ENCODE results near the gene CD82.

The CD82 gene

DNA sequence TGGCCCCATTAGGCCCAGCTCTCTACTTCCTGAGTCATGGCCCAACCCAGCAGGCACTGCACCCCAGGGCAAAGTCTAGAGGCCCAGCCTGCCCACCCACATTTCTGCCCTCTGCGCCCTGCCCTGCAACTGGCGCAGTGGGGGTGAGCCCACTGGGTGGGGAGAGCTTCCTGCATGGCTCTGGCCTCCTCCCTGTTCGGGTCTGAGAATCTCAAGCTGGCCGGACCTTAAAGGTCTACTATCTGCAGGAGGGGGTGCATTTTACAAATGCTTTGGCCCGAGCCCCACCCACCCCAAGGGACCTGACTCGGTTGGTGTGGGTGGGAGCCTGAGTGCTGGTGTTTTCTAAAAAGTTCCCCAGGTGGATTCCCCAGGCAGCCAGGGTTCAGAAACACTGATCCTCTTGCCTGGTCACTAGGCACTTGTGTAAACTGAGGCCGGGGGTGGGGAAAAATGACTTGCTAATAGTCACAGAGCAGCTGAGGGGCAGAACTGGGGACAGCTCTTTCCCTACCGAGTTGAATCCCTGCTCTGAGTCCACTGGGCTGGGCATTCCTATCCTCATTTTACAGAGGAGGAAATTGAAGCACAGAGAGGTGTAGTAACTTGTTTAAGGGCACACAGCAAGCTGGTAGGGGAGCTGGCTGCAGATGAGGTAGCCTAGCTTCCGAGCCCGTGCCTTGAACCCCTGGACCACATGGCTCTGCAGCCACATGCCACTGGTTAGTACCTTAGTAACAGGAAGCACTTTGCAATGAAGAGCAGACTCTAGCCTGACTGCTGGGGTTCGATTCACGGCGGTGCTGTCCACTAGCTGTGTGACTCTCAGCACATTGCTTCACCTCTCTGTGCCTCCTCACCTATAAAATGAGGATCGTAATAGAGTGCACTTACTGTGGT lies 36.3 kb downstream of the CD82 start:
- no peak for DNase-seq (ENCODE audit: low read depth in 2 of 2)

DNA sequence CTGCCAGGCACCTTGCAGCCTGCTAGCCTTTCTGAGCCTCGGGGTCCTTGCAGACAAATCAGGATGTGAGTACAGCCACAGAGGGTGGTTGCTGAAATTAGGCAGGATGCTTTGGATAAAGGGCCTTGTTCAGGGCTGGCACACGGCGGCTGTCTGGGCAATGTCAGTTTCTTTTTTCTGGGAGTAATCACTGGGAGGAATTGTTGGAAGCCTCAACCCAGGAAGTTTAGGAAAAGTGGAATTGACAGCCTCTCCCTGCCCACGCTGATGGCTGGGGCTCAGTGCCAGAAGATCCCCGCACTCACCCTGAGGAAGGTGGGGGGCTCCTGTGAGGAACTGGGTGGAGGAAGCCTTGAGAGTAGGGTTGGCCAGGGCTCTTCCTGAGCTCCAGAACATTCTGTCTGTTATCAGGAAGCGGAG lies 37.4 kb downstream of the CD82 start:
- no peak for DNase-seq (ENCODE audit: low read depth in 2 of 2)

DNA sequence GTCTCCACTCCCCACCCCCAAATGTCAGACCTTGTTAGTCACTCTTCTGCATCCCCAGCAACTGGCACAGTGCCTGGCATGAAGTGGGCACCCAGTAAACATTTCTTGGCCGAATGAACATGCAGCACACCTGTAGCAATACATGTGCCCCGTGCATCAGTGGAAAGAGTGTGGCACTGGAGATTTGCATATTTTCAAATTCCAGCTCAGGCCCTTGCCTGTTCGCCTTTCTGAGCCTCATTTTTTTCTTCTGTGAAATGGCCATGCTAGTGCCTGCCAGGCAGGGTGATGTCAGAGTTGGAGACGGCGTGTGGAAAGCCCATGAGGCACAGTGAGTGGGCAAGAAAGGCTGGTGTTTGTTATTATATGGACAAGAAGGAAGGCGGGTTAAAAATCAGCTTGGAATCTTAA lies 38.7 kb downstream of the CD82 start:
- DNase-seq (ENCODE audit: low read depth in 2 of 2): no peak

DNA sequence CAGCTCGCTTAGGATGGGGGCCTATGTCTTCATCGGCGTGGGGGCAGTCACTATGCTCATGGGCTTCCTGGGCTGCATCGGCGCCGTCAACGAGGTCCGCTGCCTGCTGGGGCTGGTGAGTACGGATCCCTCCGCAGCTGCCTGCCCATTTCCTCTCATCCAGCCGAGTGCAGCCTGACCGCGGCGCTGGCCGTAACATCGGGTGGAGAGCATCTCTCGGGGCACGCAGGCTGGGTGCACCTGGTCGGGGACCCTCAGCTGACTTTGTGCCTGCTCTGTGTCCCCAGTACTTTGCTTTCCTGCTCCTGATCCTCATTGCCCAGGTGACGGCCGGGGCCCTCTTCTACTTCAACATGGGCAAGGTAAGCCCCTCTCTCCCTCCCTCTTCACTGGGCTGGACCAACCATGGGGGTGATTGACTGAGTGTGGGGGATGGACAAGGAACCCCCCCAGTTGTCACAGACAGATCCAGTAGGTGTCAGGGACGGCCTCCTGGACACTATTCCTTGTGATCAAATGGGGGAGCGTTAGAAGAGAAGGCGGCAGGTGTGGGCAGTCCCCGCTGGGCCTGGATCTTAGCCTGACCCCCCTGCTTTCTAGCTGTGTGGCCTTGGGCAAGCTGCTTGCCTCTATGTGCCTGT lies 39.7 kb downstream of the CD82 start:
- no peak for DNase-seq (ENCODE audit: low read depth in 2 of 2)

DNA sequence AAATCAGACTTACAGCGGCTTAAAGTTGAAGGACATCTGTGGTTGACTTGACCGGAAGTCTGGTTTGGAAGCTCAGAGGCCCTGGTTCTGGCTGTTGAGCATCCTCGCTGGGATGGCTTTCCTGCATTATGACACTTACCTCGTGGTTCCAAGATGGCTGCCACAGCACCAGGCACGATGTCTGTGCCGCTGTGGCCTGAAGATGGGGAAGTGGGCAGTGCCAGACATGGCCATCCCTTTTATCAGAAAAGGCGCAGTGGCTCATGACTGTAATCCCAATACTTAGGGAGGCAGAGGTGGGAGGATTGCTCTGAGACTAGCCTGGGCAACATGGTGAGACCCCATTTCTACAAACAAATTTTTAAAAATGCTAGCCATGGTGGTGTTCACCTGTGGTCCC lies 40.5 kb downstream of the CD82 start:
- no peak for DNase-seq (ENCODE audit: low read depth in 2 of 2)

DNA sequence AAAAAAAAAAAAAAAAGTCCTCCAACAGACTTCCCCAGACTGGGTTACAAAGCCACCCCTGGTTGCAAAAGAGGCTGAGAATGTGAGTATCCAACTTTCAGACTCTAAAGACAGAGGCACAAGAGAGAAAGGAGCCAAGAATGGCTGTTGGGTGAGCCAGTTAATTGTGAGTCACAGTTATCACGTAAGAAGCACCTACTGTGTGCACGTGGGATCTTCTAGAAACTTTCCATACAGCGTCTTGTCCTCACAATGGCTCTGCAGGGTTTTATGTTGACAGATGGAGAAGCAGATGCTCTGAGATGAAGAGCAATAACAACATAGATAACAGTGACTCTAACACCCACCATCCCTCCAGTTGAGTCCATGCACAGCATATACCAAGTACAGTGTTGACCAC lies 41.0 kb downstream of the CD82 start:
- no peak for DNase-seq (ENCODE audit: low read depth in 2 of 2)

DNA sequence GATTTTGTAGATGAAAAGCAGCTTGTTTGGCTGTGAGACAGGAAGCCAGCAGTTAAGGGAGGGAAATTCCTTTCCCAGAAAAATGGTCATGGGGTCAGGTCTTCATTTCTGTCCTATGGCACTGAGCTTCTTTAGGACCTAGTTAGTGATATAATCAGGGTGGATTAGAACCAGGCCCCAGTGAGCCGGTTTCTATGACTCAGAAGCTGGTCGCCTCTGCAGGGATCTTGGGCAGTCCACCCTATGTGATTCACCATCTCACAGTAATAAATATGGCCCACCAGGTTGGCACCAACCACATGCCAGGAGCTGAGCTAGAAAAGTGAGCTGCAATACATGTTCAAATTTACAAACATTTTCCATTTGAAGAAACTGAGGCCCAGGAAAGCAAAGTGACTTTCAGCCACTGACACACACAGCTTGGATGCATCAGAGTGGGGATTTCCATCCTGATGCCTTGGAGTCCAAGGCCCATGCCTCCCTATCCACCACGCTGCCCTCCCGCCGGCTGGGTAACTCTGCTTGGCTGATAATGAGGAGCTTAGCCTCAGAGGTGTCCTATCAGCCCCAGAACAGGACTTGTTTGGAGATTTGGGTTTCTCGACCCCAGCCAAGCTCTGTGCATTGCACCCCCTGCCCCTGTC lies 42.0 kb downstream of the CD82 start:
- no peak for DNase-seq (ENCODE audit: low read depth in 2 of 2)

DNA sequence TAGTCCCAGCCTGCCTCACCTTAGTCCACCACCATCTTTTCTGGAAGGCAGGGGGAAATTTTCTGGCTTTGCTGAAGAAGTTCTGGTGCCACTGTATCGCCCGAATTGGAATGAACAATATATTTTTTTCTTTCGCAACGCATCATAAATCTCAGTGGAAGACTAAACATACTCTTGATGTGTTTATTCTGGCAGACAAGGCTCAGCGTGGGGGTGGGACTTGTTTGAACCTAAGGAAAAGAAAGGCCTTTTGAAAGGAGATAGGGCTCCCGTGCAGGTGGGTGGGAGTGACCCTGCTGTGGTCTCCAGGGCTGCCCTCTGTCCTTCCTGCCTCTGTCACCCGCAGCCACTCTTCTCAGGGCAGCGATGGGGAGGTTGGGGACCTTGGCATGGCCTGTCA lies 42.5 kb downstream of the CD82 start:
- no peak for DNase-seq (ENCODE audit: low read depth in 2 of 2)

DNA sequence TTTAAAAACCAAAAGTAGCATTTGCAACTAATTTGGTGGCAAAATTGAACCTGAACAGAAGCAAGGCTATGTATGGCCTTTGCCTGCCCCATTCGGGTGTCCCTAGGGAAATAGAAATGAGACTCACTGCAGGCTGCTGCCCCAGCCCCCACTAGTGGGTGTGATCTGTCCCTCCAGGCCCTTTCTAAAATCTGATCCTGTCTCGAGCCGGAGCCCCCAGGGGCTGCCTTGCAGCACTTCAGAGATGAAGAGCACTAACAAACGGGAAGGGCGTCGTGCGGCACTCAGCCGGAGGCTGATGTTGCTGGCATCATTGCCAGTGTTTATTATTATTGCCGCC lies 43.2 kb downstream of the CD82 start:
- DNase-seq (ENCODE audit: low read depth in 2 of 2): no peak

DNA sequence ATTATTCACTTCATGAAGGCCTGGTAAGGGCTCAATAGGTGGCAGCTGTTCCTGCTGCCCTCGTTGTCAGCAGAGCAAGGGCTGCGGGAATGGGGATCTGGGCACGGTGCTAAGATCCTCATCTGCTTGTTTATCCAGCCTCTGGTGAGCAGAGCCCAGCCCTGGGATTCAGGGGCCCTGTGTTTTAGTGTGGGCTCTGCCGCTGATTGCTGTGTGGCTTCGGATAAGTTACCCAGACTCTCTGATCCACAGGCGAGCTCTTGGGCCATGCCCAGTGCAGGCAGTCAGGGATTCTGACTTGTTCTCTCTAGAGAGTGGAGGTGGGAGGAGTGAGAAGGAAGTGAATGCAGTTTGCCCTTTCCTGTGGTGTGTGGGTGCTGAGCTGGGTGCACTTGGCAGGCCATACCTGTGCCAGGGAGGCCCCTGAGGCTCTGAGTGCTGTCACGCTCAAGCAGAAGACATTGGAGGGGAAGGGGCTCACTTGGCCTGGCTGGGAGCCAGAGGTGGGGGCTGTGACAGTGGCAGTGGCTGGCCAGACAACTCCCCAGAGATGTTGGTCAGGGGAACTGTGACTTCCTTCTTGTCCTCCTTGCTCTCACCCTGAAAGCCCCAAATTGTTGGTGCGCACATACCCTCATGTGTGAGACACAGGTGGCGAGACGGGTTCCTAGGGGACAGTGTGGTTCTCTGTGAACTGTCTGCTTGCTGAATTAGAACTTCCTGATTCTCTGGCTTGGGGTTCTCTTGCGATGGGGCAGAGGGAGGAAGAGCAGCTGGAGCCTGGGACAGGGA lies 43.7 kb downstream of the CD82 start:
- DNase-seq (ENCODE audit: low read depth in 2 of 2): no peak

DNA sequence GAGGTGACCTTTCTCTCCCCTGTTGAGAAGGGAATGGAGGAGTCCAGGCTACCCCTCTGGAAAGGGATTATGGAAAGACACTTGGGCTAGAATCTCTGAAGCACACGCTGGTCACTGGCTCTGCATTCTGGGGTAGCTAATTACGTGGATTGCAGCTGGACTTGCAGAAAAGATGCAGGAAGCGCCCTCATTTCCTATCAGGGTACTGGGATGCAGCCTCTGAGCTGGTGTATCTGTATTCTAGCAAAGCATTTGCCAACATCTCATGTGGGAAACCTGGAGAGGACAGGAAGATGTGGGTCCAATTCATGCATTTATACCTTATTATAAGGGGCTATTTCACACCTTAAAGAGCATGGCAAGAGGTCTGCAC lies 44.3 kb downstream of the CD82 start:
- DNase-seq (ENCODE audit: low read depth in 2 of 2): no peak

DNA sequence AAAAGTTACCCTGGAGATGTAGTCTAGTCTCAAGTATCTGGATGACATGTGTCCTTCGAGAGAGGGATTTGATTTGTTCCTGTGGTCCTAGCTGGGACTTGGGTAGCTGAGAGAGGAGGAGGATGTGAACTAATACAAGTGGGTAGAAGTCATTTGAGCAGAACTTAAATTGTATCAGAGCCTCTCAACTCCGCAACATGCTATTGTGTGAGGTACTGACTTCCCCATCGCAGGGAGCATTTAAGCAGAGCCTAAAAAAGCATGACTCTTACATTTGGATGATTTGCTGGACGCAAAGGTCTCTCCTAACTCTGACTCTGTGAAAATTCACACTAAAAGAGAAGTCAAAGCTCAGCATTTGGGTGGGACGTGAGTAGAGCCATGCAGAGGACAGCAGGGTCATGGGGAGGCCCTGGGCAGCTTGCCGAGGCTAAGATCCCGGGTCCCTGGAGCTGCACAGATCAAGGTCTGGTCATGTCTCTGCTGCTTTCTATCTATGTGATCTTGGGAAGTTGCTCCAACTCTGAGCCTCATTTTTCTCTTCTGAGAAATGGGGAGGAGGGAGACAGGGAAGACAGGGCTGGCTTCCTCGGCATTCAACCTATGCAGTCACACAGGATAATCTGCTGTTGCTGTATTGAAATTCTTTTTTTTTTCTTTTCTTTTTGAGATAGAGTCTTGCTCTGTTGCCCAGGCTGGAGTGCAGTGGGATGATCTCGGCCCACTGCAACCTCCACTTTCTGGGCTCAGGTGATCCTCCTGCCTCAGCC lies 44.9 kb downstream of the CD82 start:
- no peak for DNase-seq (ENCODE audit: low read depth in 2 of 2)

DNA sequence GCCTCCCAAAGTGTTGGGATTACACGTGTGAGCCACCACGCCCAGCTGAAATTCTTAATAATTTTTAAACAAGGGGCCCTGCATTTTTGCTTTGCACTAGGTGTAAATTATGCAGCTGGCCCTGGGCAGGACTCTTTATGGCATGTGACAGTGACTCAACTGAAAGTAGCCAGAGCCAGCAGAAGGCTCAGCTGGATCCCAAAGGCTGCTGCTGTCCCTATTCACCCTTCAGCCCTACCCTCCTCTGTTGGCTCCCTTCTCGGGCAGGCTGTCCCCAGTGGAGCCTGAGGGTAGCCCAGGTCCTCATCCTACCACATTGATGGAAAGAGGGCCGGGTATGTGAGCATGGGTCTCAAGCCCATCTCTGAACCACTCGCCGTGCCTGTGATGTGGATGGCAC lies 45.6 kb downstream of the CD82 start:
- DNase-seq (ENCODE audit: low read depth in 2 of 2): no peak

DNA sequence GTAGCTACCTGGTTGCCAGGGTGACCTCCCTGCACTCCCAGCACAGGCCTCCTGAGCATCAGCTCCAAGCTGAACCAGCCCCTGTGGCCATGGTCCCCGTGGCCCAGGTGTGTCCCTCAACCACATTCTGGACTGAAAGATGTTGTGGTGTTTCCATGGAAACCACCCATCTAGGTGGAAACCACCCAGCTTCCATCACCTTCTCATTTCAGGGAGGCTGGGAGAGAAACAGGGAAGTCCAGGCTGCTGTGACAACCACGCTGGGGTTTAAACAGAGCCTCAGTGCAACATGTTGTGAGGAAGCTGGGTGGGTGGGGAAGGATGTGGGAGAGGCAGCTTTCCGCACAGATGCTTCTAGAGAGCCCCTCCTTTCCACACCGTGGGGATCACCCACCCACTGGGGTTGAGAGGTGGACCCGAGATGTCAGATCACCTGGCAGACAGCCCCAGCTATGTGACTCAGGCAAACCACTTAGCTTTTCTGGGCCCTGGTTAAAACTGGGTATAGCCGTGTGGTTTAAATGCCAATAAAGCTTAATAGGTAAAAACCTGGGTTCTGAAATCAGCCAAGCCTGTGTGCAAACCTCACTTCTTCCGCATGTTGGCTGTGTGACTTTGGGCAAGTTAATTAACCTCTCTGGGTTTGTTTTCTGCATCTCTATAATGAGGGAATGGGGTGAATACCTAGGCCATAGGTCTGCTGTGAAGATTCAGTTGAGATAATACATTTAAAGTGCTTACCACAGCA lies 46.4 kb downstream of the CD82 start:
- peak; percentile 35 to 37 for DNase-seq (ENCODE audit: low read depth in 2 of 2)

DNA sequence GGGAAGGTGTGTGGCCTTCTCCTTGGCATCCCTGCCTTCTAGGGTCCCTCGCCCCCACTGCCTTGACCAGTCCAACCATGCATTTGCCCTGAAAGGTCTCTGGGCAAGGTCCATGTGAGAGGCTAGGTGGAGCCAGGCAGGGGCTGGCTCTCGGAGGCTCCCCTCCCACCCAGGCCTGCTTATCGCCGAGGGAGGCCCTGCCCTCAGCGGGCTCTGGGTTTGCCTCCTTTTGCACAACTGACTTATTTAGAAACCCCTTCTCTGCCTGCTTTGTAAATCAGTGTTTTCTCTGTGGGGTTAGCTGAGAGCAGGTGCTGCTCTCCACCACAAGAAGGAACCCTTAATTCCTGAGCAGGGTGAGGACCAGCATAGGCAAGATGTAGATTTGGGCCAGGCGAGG lies 47.7 kb downstream of the CD82 start:
- DNase-seq (ENCODE audit: low read depth in 2 of 2): no peak

DNA sequence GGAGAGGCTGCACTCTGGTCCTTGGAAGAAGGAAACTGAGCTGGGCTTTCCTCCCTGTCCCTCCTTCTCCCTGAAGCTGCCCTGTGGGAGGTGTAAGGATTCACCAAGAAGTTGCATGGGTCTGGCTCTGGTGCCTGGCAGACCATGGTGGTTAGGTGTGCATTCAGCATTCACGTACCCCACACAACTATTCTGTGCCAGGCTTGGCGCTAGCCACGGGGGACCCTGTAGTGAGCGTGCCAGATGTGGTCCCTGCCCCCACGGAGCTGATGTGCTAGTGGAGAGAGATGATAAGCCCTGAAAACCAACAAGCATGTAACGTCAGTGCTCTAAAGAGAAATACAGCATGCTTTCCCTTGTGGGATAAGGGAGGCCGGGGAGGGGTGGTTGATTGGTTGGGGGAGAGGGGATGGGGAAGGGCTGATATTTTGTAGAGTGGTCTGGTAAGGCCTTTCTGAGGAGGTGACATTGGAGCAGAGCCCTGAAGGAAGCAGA lies 48.9 kb downstream of the CD82 start:
- no peak for DNase-seq (ENCODE audit: low read depth in 2 of 2)

DNA sequence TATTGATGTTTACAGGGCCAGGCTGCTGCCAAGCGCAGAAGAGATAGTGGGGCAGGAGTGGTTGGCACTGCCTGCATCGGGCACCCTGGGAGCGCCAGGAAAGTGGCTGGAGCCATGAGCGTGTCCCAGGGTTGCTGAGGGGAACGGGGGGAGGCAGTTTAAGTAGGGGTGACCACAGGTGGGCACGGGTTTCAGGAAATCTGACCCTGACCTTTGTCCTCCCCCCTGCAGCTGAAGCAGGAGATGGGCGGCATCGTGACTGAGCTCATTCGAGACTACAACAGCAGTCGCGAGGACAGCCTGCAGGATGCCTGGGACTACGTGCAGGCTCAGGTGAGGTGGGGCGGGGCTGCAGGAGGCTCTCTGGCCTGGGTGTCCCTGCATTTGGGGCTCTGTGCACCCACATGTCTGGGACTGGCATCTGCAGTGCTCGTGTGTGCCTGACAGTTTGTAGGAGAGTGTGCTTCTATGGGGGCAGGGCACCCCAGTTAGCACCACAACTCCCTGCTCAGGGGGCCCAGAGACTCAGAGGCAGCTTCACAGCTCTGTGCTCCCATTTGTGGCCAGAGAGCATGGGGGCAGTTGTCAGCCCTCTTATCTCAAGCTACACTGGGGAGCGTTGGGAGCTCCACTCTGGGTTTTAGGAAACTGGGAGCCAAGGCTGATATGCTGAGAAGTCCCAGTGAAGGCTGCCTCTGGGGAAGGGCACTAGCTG lies 49.7 kb downstream of the CD82 start:
- no peak for DNase-seq (ENCODE audit: low read depth in 2 of 2)

DNA sequence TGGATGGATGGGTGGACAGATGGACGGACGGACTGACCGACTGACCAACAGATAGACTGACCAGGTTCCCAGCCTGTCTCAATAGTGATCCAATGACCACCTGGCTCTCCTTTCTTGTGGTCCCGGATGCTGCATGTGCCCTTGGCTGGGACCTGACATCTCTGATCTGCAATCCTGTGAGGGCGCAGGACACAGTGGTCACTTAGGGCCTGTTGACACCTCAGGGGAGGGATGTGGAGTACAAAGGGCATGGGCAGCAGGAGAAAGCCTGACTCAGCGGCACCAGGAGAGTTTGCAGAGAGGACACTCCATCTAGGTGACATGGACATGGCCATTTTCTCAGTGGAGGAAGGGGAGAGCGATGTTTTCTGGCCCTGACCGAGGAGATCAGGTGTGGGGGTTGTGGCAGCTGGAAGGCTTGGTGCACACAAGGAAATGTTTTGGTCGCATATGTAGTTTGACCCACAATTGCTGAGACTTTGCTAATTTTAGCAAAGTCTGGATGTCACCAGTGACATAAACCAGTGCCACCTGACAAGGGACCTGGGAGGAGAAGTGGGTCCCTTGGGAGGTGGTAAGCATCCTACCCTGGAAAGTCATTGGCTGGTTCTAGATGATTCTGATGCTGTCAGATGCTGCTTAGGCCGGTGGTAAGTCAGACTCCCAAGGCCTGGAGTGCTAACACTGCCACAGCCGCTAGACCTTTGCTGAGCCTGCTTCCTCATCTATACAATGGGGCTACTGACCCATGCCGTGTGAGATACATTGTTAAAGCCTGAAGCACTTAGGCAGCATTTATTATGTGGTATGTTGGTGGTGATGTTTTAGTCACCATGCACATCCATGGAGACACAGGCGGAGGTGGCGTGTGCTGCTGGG lies 50.7 kb downstream of the CD82 start:
- DNase-seq (ENCODE audit: low read depth in 2 of 2): no peak
